Measurements from ENCODE around the gene ZNF629. TPM values are rescaled to one million over a fixed set of nuclear protein-coding genes. Genes with fewer than 3 reads are reported as not detected.
"Not testable (repeated sequence)": the region's sequence is repeated elsewhere in the genome, so short reads cannot be mapped to it uniquely, and the experiment has no call there.

The ZNF629 gene
- total RNA-seq, 2 experiments from 2014 or later: 1.6 to 1.7 TPM

DNA sequence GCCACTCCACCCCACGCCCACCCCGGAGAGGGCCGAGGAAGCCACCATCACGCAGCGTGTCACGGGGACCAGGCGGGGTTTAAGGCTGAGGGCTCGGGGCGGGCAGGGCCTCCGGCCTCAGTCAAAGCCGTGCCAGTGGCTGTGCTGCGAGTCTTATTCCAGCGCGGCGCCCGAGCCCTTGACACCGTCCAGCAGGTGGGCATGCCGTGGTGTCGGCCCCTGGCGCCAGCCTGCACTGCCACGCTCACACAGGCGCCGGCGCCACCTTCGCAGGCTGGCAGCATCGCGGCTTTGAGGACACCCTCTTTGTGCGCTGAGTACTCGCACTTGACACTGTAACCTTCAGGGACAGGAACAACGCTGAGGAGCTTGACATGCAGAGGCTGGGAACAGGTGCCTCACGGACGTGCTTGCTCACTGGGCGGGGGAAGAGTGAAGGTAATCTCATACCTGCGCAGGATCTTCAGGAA, 34.0 kb upstream of the ZNF629 start:
- POLR2A ChIA-PET: no interaction called here
- no peaks in the 10 kb centered on the region for H3K36me3 Mint-ChIP-seq (ENCODE audit: low read depth)

DNA sequence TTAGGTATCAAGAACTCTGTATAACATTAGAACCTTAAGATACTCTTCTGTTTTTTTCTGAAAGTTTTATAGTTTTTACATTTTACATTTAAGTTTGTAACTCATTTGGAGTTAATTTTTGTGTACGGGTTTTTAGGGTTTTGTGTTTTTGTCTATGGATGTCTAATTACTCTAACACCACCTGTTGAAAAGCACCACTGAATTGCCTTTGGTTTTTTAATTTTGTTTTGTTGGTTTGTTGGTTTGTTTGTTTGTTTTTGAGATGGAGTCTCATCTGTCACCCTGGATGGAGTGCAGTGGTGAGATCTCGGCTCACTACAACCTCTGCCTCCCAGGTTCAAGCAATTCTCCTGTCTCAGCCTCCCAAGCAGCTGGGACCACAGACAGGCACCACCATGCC, 29.8 kb upstream of the ZNF629 start:
- no peak overlapping the region for H3K27ac ChIP-seq (ENCODE audit: low read depth in 1 of 2, low read length in 2 of 2)
- H3K27me3 ChIP-seq (ENCODE audit: control insufficient read depth in 1 of 2, insufficient read depth in 2 of 2, low read length in 2 of 2): no peaks in the 10 kb centered on the region
- TF ChIP-seq, protein P1, sequence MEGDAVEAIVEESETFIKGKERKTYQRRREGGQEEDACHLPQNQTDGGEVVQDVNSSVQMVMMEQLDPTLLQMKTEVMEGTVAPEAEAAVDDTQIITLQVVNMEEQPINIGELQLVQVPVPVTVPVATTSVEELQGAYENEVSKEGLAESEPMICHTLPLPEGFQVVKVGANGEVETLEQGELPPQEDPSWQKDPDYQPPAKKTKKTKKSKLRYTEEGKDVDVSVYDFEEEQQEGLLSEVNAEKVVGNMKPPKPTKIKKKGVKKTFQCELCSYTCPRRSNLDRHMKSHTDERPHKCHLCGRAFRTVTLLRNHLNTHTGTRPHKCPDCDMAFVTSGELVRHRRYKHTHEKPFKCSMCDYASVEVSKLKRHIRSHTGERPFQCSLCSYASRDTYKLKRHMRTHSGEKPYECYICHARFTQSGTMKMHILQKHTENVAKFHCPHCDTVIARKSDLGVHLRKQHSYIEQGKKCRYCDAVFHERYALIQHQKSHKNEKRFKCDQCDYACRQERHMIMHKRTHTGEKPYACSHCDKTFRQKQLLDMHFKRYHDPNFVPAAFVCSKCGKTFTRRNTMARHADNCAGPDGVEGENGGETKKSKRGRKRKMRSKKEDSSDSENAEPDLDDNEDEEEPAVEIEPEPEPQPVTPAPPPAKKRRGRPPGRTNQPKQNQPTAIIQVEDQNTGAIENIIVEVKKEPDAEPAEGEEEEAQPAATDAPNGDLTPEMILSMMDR (IDR thresholded peaks at IDR 0.05): no peak
- no peak for DNase-seq
- H3K36me3 ChIP-seq (ENCODE audit: insufficient read depth, low read length): no peaks in the 10 kb centered on the region
- intact Hi-C loops (cut with DNase I, micrococcal nuclease): no loop called here
- peaks cover 15% of the 10 kb centered on the region for H3K4me1 Mint-ChIP-seq (ENCODE audit: low read depth)
- H3K4me3 Mint-ChIP-seq: no peak overlapping the region
- H3K36me3 Mint-ChIP-seq (ENCODE audit: low read depth): no peaks in the 10 kb centered on the region
- peaks cover 17% of the 10 kb centered on the region for H3K4me1 ChIP-seq (ENCODE audit: insufficient read depth, low read length)
- no peaks in the 10 kb centered on the region for H3K9me3 Mint-ChIP-seq
- H3K27me3 Mint-ChIP-seq: no peaks in the 10 kb centered on the region
- H3K4me3 ChIP-seq (ENCODE audit: low read length): no peak overlapping the region
- H3K9me3 ChIP-seq (ENCODE audit: control insufficient read depth in 1 of 2, insufficient read depth in 1 of 2, low read length in 2 of 2): peaks cover 0 to 2% of the 10 kb centered on the region in 2 experiments
- POLR2A ChIA-PET: interaction anchor here (0.6 kb wide), 1 partner anchor 23 kb away, joined by 4 read pairs; no protein-coding TSS in a partner anchor
- H3K27ac Mint-ChIP-seq: no peak overlapping the region
- CTCF ChIA-PET: interaction anchor here (1.2 kb wide), 1 partner anchor 28 kb away, joined by 4 read pairs; no protein-coding TSS in a partner anchor
- ATAC-seq (ENCODE audit: poor library complexity): no peak

More for the DNA sequence above, 34.0 kb upstream of the ZNF629 start:
- no peak for DNase-seq
- Histone ChIP-seq H3K4me3 (ENCODE audit: low read length) (no peak overlapping the region), H3K27me3 (ENCODE audit: control insufficient read depth in 1 of 2, insufficient read depth in 2 of 2, low read length in 2 of 2) (no peaks in the 10 kb centered on the region), H3K9me3 (ENCODE audit: control insufficient read depth in 1 of 2, insufficient read depth in 1 of 2, low read length in 2 of 2) (peaks cover 0 to 5% of the 10 kb centered on the region in 2 experiments), H3K36me3 (ENCODE audit: insufficient read depth, low read length) (no peaks in the 10 kb centered on the region), H3K4me1 (ENCODE audit: insufficient read depth, low read length) (no peaks in the 10 kb centered on the region), H3K27ac (ENCODE audit: low read depth in 1 of 2, low read length in 2 of 2) (no peak overlapping the region)
- no peak overlapping the region for H3K27ac Mint-ChIP-seq
- H3K27me3 Mint-ChIP-seq: no peaks in the 10 kb centered on the region
- no peaks in the 10 kb centered on the region for H3K9me3 Mint-ChIP-seq
- no peak for ATAC-seq (ENCODE audit: poor library complexity)
- intact Hi-C loops (cut with DNase I, micrococcal nuclease): no loop called here
- CTCF ChIA-PET: no interaction called here
- H3K4me3 Mint-ChIP-seq: no peak overlapping the region
- TF ChIP-seq, protein P1 (IDR thresholded peaks at IDR 0.05): no peak
- no peaks in the 10 kb centered on the region for H3K4me1 Mint-ChIP-seq (ENCODE audit: low read depth)

DNA sequence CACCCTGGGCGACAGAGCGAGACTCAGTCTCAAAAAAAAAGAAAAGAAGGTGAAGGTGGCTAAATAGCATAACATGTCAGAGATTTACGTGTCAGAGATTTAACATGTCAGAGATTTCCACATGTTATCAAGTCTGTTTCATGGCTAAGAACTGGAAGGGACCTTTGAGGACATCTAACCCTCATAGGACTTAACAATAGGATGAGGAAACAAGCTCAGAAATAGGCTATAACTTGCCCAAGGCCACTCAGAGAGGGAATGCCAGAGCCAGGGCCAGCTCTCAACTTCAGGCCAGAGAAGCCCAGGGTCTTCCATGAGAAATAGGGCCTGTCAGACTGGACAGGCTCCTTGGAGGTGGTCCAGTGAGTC, 26.8 kb upstream of the ZNF629 start:
- Histone ChIP-seq H3K27me3 (ENCODE audit: control insufficient read depth in 1 of 2, insufficient read depth in 2 of 2, low read length in 2 of 2) (no peaks in the 10 kb centered on the region), H3K27ac (ENCODE audit: low read depth in 1 of 2, low read length in 2 of 2) (peak overlapping the region; percentile 26 to 64), H3K9me3 (ENCODE audit: control insufficient read depth in 1 of 2, insufficient read depth in 1 of 2, low read length in 2 of 2) (no peaks in the 10 kb centered on the region), H3K4me1 (ENCODE audit: insufficient read depth, low read length) (peaks cover 17% of the 10 kb centered on the region), H3K4me3 (ENCODE audit: low read length) (peak overlapping the region; percentile 65), H3K36me3 (ENCODE audit: insufficient read depth, low read length) (no peaks in the 10 kb centered on the region)
- TF ChIP-seq, protein P1 (IDR thresholded peaks at IDR 0.05): no peak
- Mint-ChIP-seq H3K27ac (peak overlapping the region; percentile 81), H3K4me1 (ENCODE audit: low read depth) (peaks cover 15% of the 10 kb centered on the region), H3K27me3 (no peaks in the 10 kb centered on the region), H3K4me3 (peak overlapping the region; percentile 85), H3K9me3 (no peaks in the 10 kb centered on the region), H3K36me3 (ENCODE audit: low read depth) (no peaks in the 10 kb centered on the region)
- intact Hi-C loops (cut with DNase I, micrococcal nuclease): loop anchor here in 1 of 2 experiments (1.0 to 5.0 kb wide), 2 partner anchors 37 to 52 kb away; partner anchors contain the start of genes CFAP119 and RNF40
- ChIA-PET POLR2A (interaction anchor here (0.6 to 2.5 kb wide), 16 partner anchors 8 to 1828 kb away, joined by 3 to 40 read pairs (median 4); partner anchors contain the start of genes PHKG2, PYDC1, SRCAP and ZNF646), CTCF (interaction anchor here (0.6 to 3.0 kb wide), 10 partner anchors 9 to 328 kb away, joined by 3 to 28 read pairs (median 4); no protein-coding TSS in a partner anchor)
- ATAC-seq (ENCODE audit: poor library complexity) (peak; percentile 8), DNase-seq (no peak)

DNA sequence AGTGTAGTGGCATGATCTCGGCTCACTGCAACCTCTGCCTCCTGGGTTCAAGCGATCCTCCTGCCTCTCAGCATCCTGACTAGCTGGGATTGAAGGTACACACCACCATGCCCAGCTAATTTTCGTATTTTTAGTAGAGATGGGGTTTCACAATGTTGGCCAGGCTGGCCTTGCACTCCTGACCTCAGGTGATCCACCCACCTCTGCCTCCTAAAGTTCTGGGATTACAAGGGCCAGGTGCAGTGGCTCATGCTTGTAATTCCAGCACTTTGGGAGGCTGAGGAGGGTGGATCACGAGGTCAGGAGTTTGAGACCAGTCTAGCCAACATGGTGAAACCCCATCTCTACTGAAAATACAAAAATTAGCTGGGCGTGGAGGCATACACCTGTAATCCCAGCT, 22.7 kb upstream of the ZNF629 start:
- CTCF ChIA-PET, DNase-seq: not testable (repeated sequence)

DNA sequence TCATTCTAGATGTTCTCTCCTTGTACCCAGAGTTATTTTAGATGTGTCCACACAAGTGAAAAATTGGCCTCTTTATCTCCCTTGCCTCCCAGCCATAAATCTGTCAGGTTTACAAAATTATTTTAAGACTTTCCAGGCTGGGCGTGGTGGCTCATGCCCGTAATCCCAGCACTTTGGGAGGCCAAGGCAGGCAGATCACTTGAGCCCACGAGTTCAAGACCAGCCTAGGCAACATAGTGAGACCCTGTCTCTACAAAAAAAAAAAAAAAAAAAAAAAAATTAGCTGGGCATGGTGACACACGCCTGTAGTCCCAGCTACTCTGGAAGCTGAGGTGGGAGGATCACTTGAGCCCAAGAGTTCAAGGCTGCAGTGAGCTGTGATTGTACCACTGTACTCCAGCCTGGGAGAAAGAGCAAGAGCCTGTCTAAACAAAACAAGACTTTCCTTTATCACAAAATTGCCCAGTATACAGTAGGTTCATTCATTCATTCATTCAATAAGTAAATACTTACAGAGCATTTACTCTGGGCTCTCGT, 22.0 kb upstream of the ZNF629 start:
- H3K4me1 ChIP-seq (ENCODE audit: insufficient read depth, low read length): peaks cover 27% of the 10 kb centered on the region

More for the DNA sequence above, 22.7 kb upstream of the ZNF629 start:
- H3K4me3 Mint-ChIP-seq; H3K4me3 ChIP-seq (ENCODE audit: low read length); H3K27me3 ChIP-seq (ENCODE audit: control insufficient read depth in 1 of 2, insufficient read depth in 2 of 2, low read length in 2 of 2); ATAC-seq (ENCODE audit: poor library complexity); H3K27ac ChIP-seq (ENCODE audit: low read depth in 1 of 2, low read length in 2 of 2); H3K9me3 Mint-ChIP-seq; H3K36me3 ChIP-seq (ENCODE audit: insufficient read depth, low read length); H3K27me3 Mint-ChIP-seq; H3K27ac Mint-ChIP-seq; H3K9me3 ChIP-seq (ENCODE audit: control insufficient read depth in 1 of 2, insufficient read depth in 1 of 2, low read length in 2 of 2); H3K36me3 Mint-ChIP-seq (ENCODE audit: low read depth); POLR2A ChIA-PET: not testable (repeated sequence)
- intact Hi-C loops (cut with DNase I, micrococcal nuclease): loop anchor here in 1 of 2 experiments (5.0 kb wide), 1 partner anchor 32 kb away; no protein-coding TSS in a partner anchor
- H3K4me1 Mint-ChIP-seq (ENCODE audit: low read depth): peaks cover 30% of the 10 kb centered on the region
- peaks cover 33% of the 10 kb centered on the region for H3K4me1 ChIP-seq (ENCODE audit: insufficient read depth, low read length)

More for the DNA sequence above, 22.0 kb upstream of the ZNF629 start:
- POLR2A ChIA-PET: interaction anchor here (0.6 to 1.2 kb wide), 2 partner anchors 22 to 65 kb away, joined by 3 read pairs; partner anchors contain the start of gene ZNF629
- H3K36me3 ChIP-seq (ENCODE audit: insufficient read depth, low read length); H3K9me3 Mint-ChIP-seq; H3K27me3 Mint-ChIP-seq; H3K9me3 ChIP-seq (ENCODE audit: control insufficient read depth in 1 of 2, insufficient read depth in 1 of 2, low read length in 2 of 2); H3K27ac ChIP-seq (ENCODE audit: low read depth in 1 of 2, low read length in 2 of 2); ATAC-seq (ENCODE audit: poor library complexity); H3K4me3 ChIP-seq (ENCODE audit: low read length); intact Hi-C loops (cut with DNase I, micrococcal nuclease); H3K27ac Mint-ChIP-seq; CTCF ChIA-PET; DNase-seq; H3K4me3 Mint-ChIP-seq; H3K27me3 ChIP-seq (ENCODE audit: control insufficient read depth in 1 of 2, insufficient read depth in 2 of 2, low read length in 2 of 2); H3K36me3 Mint-ChIP-seq (ENCODE audit: low read depth): not testable (repeated sequence)
- peaks cover 22% of the 10 kb centered on the region for H3K4me1 Mint-ChIP-seq (ENCODE audit: low read depth)

All from CD4-positive, alpha-beta T cell (primary cell).